H1 (cell line): ENCODE results near the gene DFFB. TPM values are rescaled to one million over a fixed set of nuclear protein-coding genes. Genes with fewer than 3 reads are reported as not detected.

Source experiments
- ATF3 ChIP-seq: IDR thresholded peaks from 2 replicates; pipeline ENCODE4 v1.6.1; 2011; ENCODE audit warnings: low read depth, mild to moderate bottlenecking, low read length; ENCODE audit not compliant: insufficient read depth
- CHD7 ChIP-seq: fragments of 300-600 bp; sonication (generic); IDR thresholded peaks from 2 replicates; pipeline ENCODE4 v1.7.1; 2012; ENCODE audit warnings: low read length, moderate library complexity, mild to moderate bottlenecking, inconsistent platforms; ENCODE audit not compliant: insufficient replicate concordance
- HDAC2 ChIP-seq, 2 experiments: fragments of 300-600 bp in 1 of 2; sonication (generic) in 1 of 2; IDR thresholded peaks; 2 replicates each; pipeline ENCODE4 v1.6.1; 2011 to 2012; ENCODE audit warnings: low read depth in 2 of 2, low read length in 2 of 2, mild to moderate bottlenecking in 2 of 2, moderate library complexity in 2 of 2, borderline replicate concordance in 1 of 2, inconsistent platforms in 1 of 2
- NRF1 ChIP-seq: IDR thresholded peaks from 2 replicates; pipeline ENCODE4 v1.6.1; 2011; ENCODE audit warnings: mild to moderate bottlenecking, low read depth, low read length, improper control_type of control experiment
- POLR2AphosphoS5 ChIP-seq: IDR thresholded peaks from 2 replicates; pipeline ENCODE4 v1.6.1; 2011; ENCODE audit warnings: low read depth, low read length
- RXRA ChIP-seq: IDR thresholded peaks from 2 replicates; pipeline ENCODE4 v1.6.1; 2011; ENCODE audit warnings: low read depth, mild to moderate bottlenecking, low read length, moderate library complexity; ENCODE audit not compliant: insufficient read depth
- SP1 ChIP-seq: IDR thresholded peaks from 2 replicates; pipeline ENCODE4 v1.6.1; 2011; ENCODE audit warnings: low read depth, low read length
- SP4 ChIP-seq: IDR thresholded peaks from 2 replicates; pipeline ENCODE4 v1.6.1; 2012; ENCODE audit warnings: low read length, inconsistent platforms
- polyA plus RNA-seq, 7 experiments: library from polyadenylated mRNA; depleted of rRNA in 3 of 7; stranded (reverse) in 5 of 7; unstranded in 2 of 7; fragments of >200 nt in 5 of 7; fragments of 200-250 nt in 2 of 7; gene quantifications; 1 replicate in 5 of 7; 2 replicates in 1 of 7; 4 replicates in 1 of 7; pipeline versions ENCODE4 v1.2.1 to v1.2.3, GENCODE V29; 2011 to 2013; ENCODE audit warnings: missing spikeins in 2 of 7, mixed read lengths in 2 of 7
- total RNA-seq: library from RNA; stranded (reverse); fragmentation: NEBNext Ultra II Directional; extraction: Animal tissue kit (Norgen Biotek cat#: 25700); gene quantifications from 2 replicates; pipeline ENCODE4 v1.2.1, GENCODE V29; 2021
- TF ChIP-seq, protein P1 (sequence below): IDR thresholded peaks from 2 replicates; pipeline ENCODE4 v1.6.1; 2012; ENCODE audit warnings: inconsistent platforms

The DFFB gene
- total and polyA plus RNA-seq, 2 of the 8 experiments (the other 6 are each of a cell fraction or from before 2014, with no cell fraction given), result 8.6 to 11.9 TPM

GRCh38 chr1:3822421-3822820 lies 34.9 kb upstream of the DFFB start (continued):
- TF ChIP-seq CHD7 (no peak), ATF3 (no peak), POLR2AphosphoS5 (no peak), NRF1 (no peak), SP1 (no peak), RXRA (no peak), SP4 (no peak), HDAC2 (IDR thresholded peaks at IDR 0.05; ENCODE audit: borderline replicate concordance in 1 of 2, low read depth in 2 of 2, low read length in 2 of 2) (no peak)
- TF ChIP-seq, protein P1, sequence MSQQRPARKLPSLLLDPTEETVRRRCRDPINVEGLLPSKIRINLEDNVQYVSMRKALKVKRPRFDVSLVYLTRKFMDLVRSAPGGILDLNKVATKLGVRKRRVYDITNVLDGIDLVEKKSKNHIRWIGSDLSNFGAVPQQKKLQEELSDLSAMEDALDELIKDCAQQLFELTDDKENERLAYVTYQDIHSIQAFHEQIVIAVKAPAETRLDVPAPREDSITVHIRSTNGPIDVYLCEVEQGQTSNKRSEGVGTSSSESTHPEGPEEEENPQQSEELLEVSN, result no peak
